Activated naive CD4-positive, alpha-beta T cell treated with anti-CD3 and anti-CD28 coated beads for 36 hours (primary cell): ENCODE results near the gene PIH1D2. TPM values are rescaled to one million over a fixed set of nuclear protein-coding genes. Genes with fewer than 3 reads are reported as not detected.
A peak's percentile ranks its signal among the peaks of the same experiment; 100 is the strongest.

Source experiments
- CTCF ChIA-PET: fragments of 350-600 bp; sonication (Branson Sonifier 250); formaldehyde crosslinking; loops from one replicate; lab custom pipeline; 2021; ENCODE audit warnings: antibody characterized with exemption; lab: Charles Lee
- DNase-seq: peaks from one replicate; pipeline ENCODE4 v3.0.0-alpha.2; 2020
- H3K27ac Mint-ChIP-seq: one replicate; pipeline ENCODE4 v1.8.0; 2021; ENCODE audit warnings: mild to moderate bottlenecking, mixed read lengths
- H3K27me3 Mint-ChIP-seq: one replicate; pipeline ENCODE4 v1.8.0; 2021; ENCODE audit warnings: low read depth, mixed read lengths
- H3K36me3 Mint-ChIP-seq: one replicate; pipeline ENCODE4 v1.8.0; 2021; ENCODE audit warnings: low read depth, mixed read lengths
- H3K4me1 Mint-ChIP-seq: one replicate; pipeline ENCODE4 v1.8.0; 2021; ENCODE audit warnings: low read depth, mixed read lengths
- H3K4me3 Mint-ChIP-seq: one replicate; pipeline ENCODE4 v1.8.0; 2021; ENCODE audit warnings: mild to moderate bottlenecking, moderate library complexity, mixed read lengths
- H3K9me3 Mint-ChIP-seq: one replicate; pipeline ENCODE4 v1.8.0; 2021; ENCODE audit warnings: mixed read lengths
- intact Hi-C: fragments of 100-400 bp; cut with micrococcal nuclease; formaldehyde crosslinking; loops from one replicate; pipeline ENCODE4 v1.15.1; 2023
- total RNA-seq, 2 experiments: library from RNA; stranded (reverse); gene quantifications; one replicate each; pipeline ENCODE4 v1.2.3, GENCODE V29; 2021

The PIH1D2 gene
- total RNA-seq, 2 experiments from 2014 or later = 0.35 to 0.50 TPM

- Mint-ChIP-seq H3K36me3 (peaks cover 29% of the 10 kb centered on the region), H3K4me1 (peaks cover 28% of the 10 kb centered on the region), H3K4me3 (peak within 1 kb of the TSS; percentile 100), H3K27me3 (no peaks in the 10 kb centered on the region), H3K27ac (peak within 1 kb of the TSS; percentile 100), H3K9me3 (no peaks in the 10 kb centered on the region)
- peak; percentile 89 for DNase-seq
- intact Hi-C loops = loop anchor here (1.0 to 10.0 kb wide), 10 partner anchors 32 to 420 kb away; partner anchors contain the start of genes ALG9, CFAP68, FDXACB1 and NKAPD1
- CTCF ChIA-PET = interaction anchor here (0.7 to 0.8 kb wide), 3 partner anchors 25 to 255 kb away, joined by 3 to 5 read pairs (median 4); no protein-coding TSS in a partner anchor
Observed at GRCh38 chr11:112024773-112025678, 48.8 kb downstream of the PIH1D2 start, which contains the start of gene DLAT. DLAT (plus strand) TSS chr11:112025408; CDS start chr11:112025473, 65 bp downstream.

GRCh38 chr11:112024178-112024772 lies 49.5 kb downstream of the PIH1D2 start:
- H3K9me3 Mint-ChIP-seq = no peaks in the 10 kb centered on the region
- peaks cover 26% of the 10 kb centered on the region for H3K36me3 Mint-ChIP-seq
- peak overlapping the region; percentile 100 for H3K4me3 Mint-ChIP-seq
- peak; percentile 11 for DNase-seq
- CTCF ChIA-PET = interaction anchor here (0.7 kb wide), 1 partner anchor 26 kb away, joined by 3 read pairs; no protein-coding TSS in a partner anchor
- peaks cover 27% of the 10 kb centered on the region for H3K4me1 Mint-ChIP-seq
- intact Hi-C loops = loop anchor here (1.0 to 10.0 kb wide), 5 partner anchors 33 to 419 kb away; partner anchors contain the start of genes ALG9, PPP2R1B and SIK2
- H3K27me3 Mint-ChIP-seq = no peaks in the 10 kb centered on the region
- H3K27ac Mint-ChIP-seq = peak overlapping the region; percentile 100

- Mint-ChIP-seq H3K4me1 (peaks cover 20% of the 10 kb centered on the region), H3K27me3 (no peaks in the 10 kb centered on the region), H3K9me3 (no peaks in the 10 kb centered on the region), H3K27ac (no peak overlapping the region), H3K4me3 (peak overlapping the region; percentile 46), H3K36me3 (peaks cover 16% of the 10 kb centered on the region)
- CTCF ChIA-PET = interaction anchor here (1.0 to 1.2 kb wide), 2 partner anchors 58 to 90 kb away, joined by 3 to 4 read pairs; no protein-coding TSS in a partner anchor
- no peak for DNase-seq
- intact Hi-C loops = loop anchor here (10.0 kb wide), 2 partner anchors 258 to 418 kb away; partner anchors contain the start of genes PPP2R1B and SIK2
Observed at GRCh38 chr11:112023104-112023503, 50.7 kb downstream of the PIH1D2 start.

- peaks cover 3% of the 10 kb centered on the region for H3K36me3 Mint-ChIP-seq
- H3K4me1 Mint-ChIP-seq = peaks cover 12% of the 10 kb centered on the region
- H3K27me3 Mint-ChIP-seq = no peaks in the 10 kb centered on the region
- H3K9me3 Mint-ChIP-seq = no peaks in the 10 kb centered on the region
- H3K4me3 Mint-ChIP-seq = no peak overlapping the region
- DNase-seq = no peak
- intact Hi-C loops = no loop called here
- CTCF ChIA-PET = interaction anchor here (1.0 kb wide), 1 partner anchor 87 kb away, joined by 5 read pairs; no protein-coding TSS in a partner anchor
- no peak overlapping the region for H3K27ac Mint-ChIP-seq
Observed at GRCh38 chr11:112019066-112019465, 54.8 kb downstream of the PIH1D2 start.

Other genes starting within 250 kb of the PIH1D2 start
- gene ALG9, start 202.4 kb downstream of the PIH1D2 start, total RNA-seq = 10 to 100 TPM; 21.3 to 21.9 TPM
- 1 to 10 TPM; 3.4 to 3.8 TPM for gene FDXACB1, start 194.9 kb downstream of the PIH1D2 start, total RNA-seq
- 10 to 100 TPM; 31.5 to 33.2 TPM for gene CFAP68, start 194.5 kb downstream of the PIH1D2 start, total RNA-seq
- gene CRYAB, start 162.2 kb downstream of the PIH1D2 start, total RNA-seq = not detected
- gene HSPB2, start 161.3 kb downstream of the PIH1D2 start, total RNA-seq = not detected
- not detected for gene C11orf52, start 155.1 kb downstream of the PIH1D2 start, total RNA-seq
- 1 to 10 TPM; 3.5 to 4.3 TPM for gene DIXDC1, start 136.7 kb downstream of the PIH1D2 start, total RNA-seq
- gene DLAT, start 48.6 kb downstream of the PIH1D2 start, total RNA-seq = 10 to 100 TPM; 34.2 to 36.8 TPM
- 10 to 100 TPM; 14.8 to 19.6 TPM for gene NKAPD1, start 282 bp upstream of the PIH1D2 start, total RNA-seq
- gene TIMM8B, start 12.7 kb upstream of the PIH1D2 start, total RNA-seq = 10 to 100 TPM; 35.4 to 41.7 TPM
- gene SDHD, start 12.9 kb upstream of the PIH1D2 start, total RNA-seq = 100 to 1,000 TPM; 101 to 115 TPM
- gene IL18, start 90.1 kb upstream of the PIH1D2 start, total RNA-seq = not detected
- not detected for gene TEX12, start 93.4 kb upstream of the PIH1D2 start, total RNA-seq
- gene BCO2, start 101.5 kb upstream of the PIH1D2 start, total RNA-seq = under 1 TPM; 0.30 to 0.45 TPM
- gene PTS, start 152.4 kb upstream of the PIH1D2 start, total RNA-seq = 10 to 100 TPM; 34.6 to 39.0 TPM
- not detected for gene PLET1, start 186.8 kb upstream of the PIH1D2 start, total RNA-seq